CD4-positive, CD25-positive, alpha-beta regulatory T cell (primary cell): Measurements from ENCODE around the gene AK8. TPM values are rescaled to one million over a fixed set of nuclear protein-coding genes. Genes with fewer than 3 reads are reported as not detected.

Experiments used
- ATAC-seq, 2 donors: fragments of 150-1000 bp; cut with Tn5 transposase; one replicate each; pipeline ENCODE4 v1.10.0; 2021; ENCODE audit warnings: low read depth in 2 of 2, moderate number of reproducible peaks in 2 of 2, moderate library complexity in 1 of 2
- DNase-seq, 3 donors: peaks; one replicate each; pipeline versions ENCODE4 v3.0.0 to v3.0.0-alpha.2; 2012 to 2022; ENCODE audit warnings: mixed read lengths in 1 of 3
- H3K27ac ChIP-seq: one replicate; pipeline ENCODE4 v1.7.0; 2013; ENCODE audit warnings: mild to moderate bottlenecking, low read length; ENCODE audit not compliant: insufficient read depth, poor library complexity, severe bottlenecking
- H3K27me3 ChIP-seq: one replicate; pipeline ENCODE4 v1.7.0; 2013; ENCODE audit warnings: low read length; ENCODE audit not compliant: control insufficient read depth, insufficient read depth
- H3K36me3 ChIP-seq: one replicate; pipeline ENCODE4 v1.7.0; 2013; ENCODE audit warnings: mild to moderate bottlenecking, low read length, moderate library complexity; ENCODE audit not compliant: control insufficient read depth, insufficient read depth
- H3K4me1 ChIP-seq: 2 replicates; pipeline ENCODE4 v1.7.0; 2013; ENCODE audit warnings: mild to moderate bottlenecking, low read length; ENCODE audit not compliant: insufficient read depth, control insufficient read depth, poor library complexity, severe bottlenecking
- H3K4me3 ChIP-seq: one replicate; pipeline ENCODE4 v1.7.0; 2013; ENCODE audit warnings: low read depth, mild to moderate bottlenecking, low read length, moderate library complexity
- H3K9me3 ChIP-seq, 2 experiments: 1 replicate in 1 of 2; 2 replicates in 1 of 2; pipeline ENCODE4 v1.7.0; 2013; ENCODE audit warnings: low read length in 2 of 2, mild to moderate bottlenecking in 1 of 2, moderate library complexity in 1 of 2; ENCODE audit not compliant: control insufficient read depth in 2 of 2
- H3K27ac Mint-ChIP-seq, 3 donors: one replicate each; pipeline ENCODE4 v1.8.0; 2020 to 2022; ENCODE audit warnings: mild to moderate bottlenecking in 3 of 3, mixed read lengths in 3 of 3, moderate library complexity in 2 of 3
- H3K27me3 Mint-ChIP-seq: one replicate; pipeline ENCODE4 v1.8.0; 2022; ENCODE audit warnings: mild to moderate bottlenecking, mixed read lengths
- H3K36me3 Mint-ChIP-seq: one replicate; pipeline ENCODE4 v1.8.0; 2020; ENCODE audit warnings: mixed read lengths
- H3K4me1 Mint-ChIP-seq, 4 donors: one replicate each; pipeline ENCODE4 v1.8.0; 2020 to 2022; ENCODE audit warnings: mixed read lengths in 4 of 4, mild to moderate bottlenecking in 1 of 4
- H3K4me3 Mint-ChIP-seq, 4 donors: one replicate each; pipeline ENCODE4 v1.8.0; 2020 to 2022; ENCODE audit warnings: mild to moderate bottlenecking in 4 of 4, mixed read lengths in 4 of 4, moderate library complexity in 3 of 4
- H3K9me3 Mint-ChIP-seq, 7 donors: one replicate each; pipeline ENCODE4 v1.8.0; 2020 to 2022; ENCODE audit warnings: mixed read lengths in 7 of 7, mild to moderate bottlenecking in 3 of 7, moderate library complexity in 2 of 7
- polyA plus RNA-seq, 4 donors: library from polyadenylated mRNA; unstranded; fragments of 300-500 nt; fragmentation: Illumina TruSeq; gene quantifications; one replicate each; pipeline ENCODE4 v1.2.3, GENCODE V29; 2021
- total RNA-seq: library from RNA; stranded (reverse); gene quantifications from one replicate; pipeline ENCODE4 v1.2.3, GENCODE V29; 2022

AK8 gene
- total and polyA plus RNA-seq, 5 donors from 2014 or later, result 0.21 TPM; not detected in 4

DNA sequence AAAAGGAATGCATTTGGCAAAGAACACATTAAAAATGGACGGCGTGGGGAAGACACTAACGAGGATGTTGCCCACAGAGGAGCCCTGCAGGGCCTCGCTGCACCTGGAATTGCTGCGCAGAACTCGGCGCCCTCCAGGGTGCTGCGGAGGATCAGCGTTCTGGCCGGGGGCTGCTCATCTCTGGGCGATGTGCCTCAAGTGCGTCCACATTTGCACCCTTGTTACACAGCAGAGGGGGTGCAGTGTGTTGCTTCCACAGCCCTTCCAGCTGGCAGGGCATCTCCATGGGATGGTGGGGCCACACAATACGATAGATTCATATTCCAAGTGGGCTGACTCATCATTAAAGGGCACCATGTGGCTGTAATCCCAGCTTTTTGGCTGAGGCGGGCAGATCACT lies 63.1 kb downstream of the AK8 start:
- Mint-ChIP-seq H3K36me3 (no peaks in the 10 kb centered on the region), H3K4me1 (no peaks in the 10 kb centered on the region), H3K4me3 (no peak overlapping the region), H3K27me3 (peaks cover 33% of the 10 kb centered on the region), H3K27ac (no peak overlapping the region), H3K9me3 (peaks cover 0 to 2% (median 0%) of the 10 kb centered on the region in 7 donors)
- peaks cover 7% of the 10 kb centered on the region for H3K27me3 ChIP-seq
- no peak for ATAC-seq
- H3K9me3 ChIP-seq, result no peaks in the 10 kb centered on the region
- no peak overlapping the region for H3K4me3 ChIP-seq
- no peaks in the 10 kb centered on the region for H3K36me3 ChIP-seq
- no peak overlapping the region for H3K27ac ChIP-seq
- DNase-seq, result no peak
- H3K4me1 ChIP-seq, result no peaks in the 10 kb centered on the region

GRCh38 chr9:132813115-132813771 lies 64.8 kb downstream of the AK8 start:
- DNase-seq, result no peak
- Histone ChIP-seq H3K4me3 (no peak overlapping the region), H3K27ac (no peak overlapping the region), H3K9me3 (no peaks in the 10 kb centered on the region), H3K36me3 (no peaks in the 10 kb centered on the region), H3K27me3 (peaks cover 7% of the 10 kb centered on the region), H3K4me1 (no peaks in the 10 kb centered on the region)
- Mint-ChIP-seq H3K9me3 (no peaks in the 10 kb centered on the region), H3K27ac (no peak overlapping the region), H3K4me1 (no peaks in the 10 kb centered on the region), H3K4me3 (no peak overlapping the region), H3K36me3 (no peaks in the 10 kb centered on the region), H3K27me3 (peaks cover 27% of the 10 kb centered on the region)
- ATAC-seq, result no peak

GRCh38 chr9:132811985-132812384 lies 66.1 kb downstream of the AK8 start:
- H3K4me1 ChIP-seq, result no peaks in the 10 kb centered on the region
- H3K27ac ChIP-seq, result no peak overlapping the region
- Mint-ChIP-seq H3K36me3 (no peaks in the 10 kb centered on the region), H3K27me3 (peaks cover 20% of the 10 kb centered on the region), H3K27ac (no peak overlapping the region), H3K4me1 (no peaks in the 10 kb centered on the region), H3K4me3 (no peak overlapping the region), H3K9me3 (no peaks in the 10 kb centered on the region)
- ATAC-seq (no peak), DNase-seq (no peak)
- no peaks in the 10 kb centered on the region for H3K9me3 ChIP-seq
- H3K36me3 ChIP-seq, result no peaks in the 10 kb centered on the region
- no peak overlapping the region for H3K4me3 ChIP-seq
- H3K27me3 ChIP-seq, result peaks cover 4% of the 10 kb centered on the region

GRCh38 chr9:132810314-132810713 lies 67.8 kb downstream of the AK8 start:
- no peaks in the 10 kb centered on the region for H3K4me1 Mint-ChIP-seq
- no peaks in the 10 kb centered on the region for H3K9me3 Mint-ChIP-seq
- H3K27ac ChIP-seq, result no peak overlapping the region
- H3K27me3 Mint-ChIP-seq, result peaks cover 16% of the 10 kb centered on the region
- H3K4me1 ChIP-seq, result no peaks in the 10 kb centered on the region
- no peak overlapping the region for H3K4me3 Mint-ChIP-seq
- H3K9me3 ChIP-seq, result no peaks in the 10 kb centered on the region
- H3K36me3 ChIP-seq, result no peaks in the 10 kb centered on the region
- no peak overlapping the region for H3K27ac Mint-ChIP-seq
- peaks cover 4% of the 10 kb centered on the region for H3K27me3 ChIP-seq
- H3K36me3 Mint-ChIP-seq, result no peaks in the 10 kb centered on the region
- ATAC-seq (no peak), DNase-seq (no peak)
- H3K4me3 ChIP-seq, result no peak overlapping the region

GRCh38 chr9:132809677-132810271 lies 68.3 kb downstream of the AK8 start:
- no peaks in the 10 kb centered on the region for H3K36me3 Mint-ChIP-seq
- Histone ChIP-seq H3K9me3 (no peaks in the 10 kb centered on the region), H3K27ac (no peak overlapping the region), H3K27me3 (peaks cover 4% of the 10 kb centered on the region), H3K4me1 (no peaks in the 10 kb centered on the region), H3K36me3 (no peaks in the 10 kb centered on the region), H3K4me3 (no peak overlapping the region)
- ATAC-seq, result no peak
- H3K4me3 Mint-ChIP-seq, result no peak overlapping the region
- H3K4me1 Mint-ChIP-seq, result no peaks in the 10 kb centered on the region
- no peaks in the 10 kb centered on the region for H3K9me3 Mint-ChIP-seq
- peaks cover 21% of the 10 kb centered on the region for H3K27me3 Mint-ChIP-seq
- no peak overlapping the region for H3K27ac Mint-ChIP-seq
- DNase-seq, result no peak

GRCh38 chr9:132808645-132809044 lies 69.4 kb downstream of the AK8 start:
- Histone ChIP-seq H3K9me3 (no peaks in the 10 kb centered on the region), H3K4me3 (no peak overlapping the region), H3K36me3 (no peaks in the 10 kb centered on the region), H3K27me3 (peaks cover 4% of the 10 kb centered on the region), H3K4me1 (no peaks in the 10 kb centered on the region), H3K27ac (no peak overlapping the region)
- peaks cover 31% of the 10 kb centered on the region for H3K27me3 Mint-ChIP-seq
- no peak for DNase-seq
- peak overlapping the region in 1 of 3 donors; percentile 48 for H3K27ac Mint-ChIP-seq
- H3K36me3 Mint-ChIP-seq, result no peaks in the 10 kb centered on the region
- H3K4me1 Mint-ChIP-seq, result no peaks in the 10 kb centered on the region
- H3K9me3 Mint-ChIP-seq, result no peaks in the 10 kb centered on the region
- no peak overlapping the region for H3K4me3 Mint-ChIP-seq
- no peak for ATAC-seq

DNA sequence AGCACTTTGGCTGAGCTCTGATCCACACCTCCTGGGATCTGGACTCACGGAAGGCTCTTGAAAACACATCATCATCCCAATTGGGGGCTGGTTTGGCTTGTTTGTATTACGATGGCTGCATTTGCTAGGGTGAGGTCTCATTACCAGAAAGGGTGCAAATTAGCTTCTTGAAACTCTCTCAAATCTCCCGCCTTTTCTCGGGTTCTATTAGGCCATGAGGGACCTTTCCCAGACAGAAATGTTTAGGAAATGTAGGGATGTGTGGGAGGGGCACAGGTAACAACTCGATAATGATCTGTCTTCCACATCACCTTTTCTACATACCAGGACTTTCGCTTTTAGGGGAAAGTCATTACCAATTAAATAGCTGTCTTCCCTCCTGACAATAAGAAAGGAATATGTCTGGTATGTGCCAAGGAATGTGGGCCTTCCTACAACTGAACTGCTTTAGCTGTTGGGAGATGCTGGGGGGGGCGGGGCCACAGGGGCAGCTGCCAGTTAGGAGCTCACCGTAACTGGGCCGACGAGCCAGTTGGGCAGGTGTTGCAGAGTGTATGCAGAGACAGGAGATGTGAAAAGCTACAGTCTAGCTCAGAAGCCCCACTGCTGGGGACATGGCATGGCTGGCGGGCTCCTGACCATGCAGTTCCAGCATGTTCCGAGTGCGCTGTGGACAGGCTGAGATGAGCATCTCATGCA lies 71.2 kb downstream of the AK8 start:
- Mint-ChIP-seq H3K36me3 (no peaks in the 10 kb centered on the region), H3K4me3 (no peak overlapping the region), H3K4me1 (no peaks in the 10 kb centered on the region), H3K27me3 (peaks cover 38% of the 10 kb centered on the region), H3K9me3 (no peaks in the 10 kb centered on the region), H3K27ac (no peak overlapping the region)
- no peaks in the 10 kb centered on the region for H3K9me3 ChIP-seq
- no peak overlapping the region for H3K4me3 ChIP-seq
- no peaks in the 10 kb centered on the region for H3K36me3 ChIP-seq
- ATAC-seq (no peak), DNase-seq (no peak)
- peaks cover 4% of the 10 kb centered on the region for H3K27me3 ChIP-seq
- no peaks in the 10 kb centered on the region for H3K4me1 ChIP-seq
- H3K27ac ChIP-seq, result no peak overlapping the region

GRCh38 chr9:132806306-132806705 lies 71.8 kb downstream of the AK8 start:
- Histone ChIP-seq H3K27me3 (peaks cover 4% of the 10 kb centered on the region), H3K36me3 (no peaks in the 10 kb centered on the region), H3K4me1 (no peaks in the 10 kb centered on the region), H3K4me3 (no peak overlapping the region), H3K27ac (no peak overlapping the region), H3K9me3 (no peaks in the 10 kb centered on the region)
- no peaks in the 10 kb centered on the region for H3K36me3 Mint-ChIP-seq
- no peak overlapping the region for H3K27ac Mint-ChIP-seq
- no peaks in the 10 kb centered on the region for H3K9me3 Mint-ChIP-seq
- no peak for DNase-seq
- no peaks in the 10 kb centered on the region for H3K4me1 Mint-ChIP-seq
- no peak overlapping the region for H3K4me3 Mint-ChIP-seq
- no peak for ATAC-seq
- peaks cover 38% of the 10 kb centered on the region for H3K27me3 Mint-ChIP-seq
